ENCODE results near the gene PPTC7.

GRCh38 chr12:110600254-110600653 lies 17.1 kb upstream of the PPTC7 start:
- TF ChIP-seq YY1 (IDR thresholded peaks at IDR 0.05; ENCODE audit: low read depth) (no peak), EP300 (IDR thresholded peaks at IDR 0.05; ENCODE audit: borderline replicate concordance) (no peak), CREB1 (IDR thresholded peaks at IDR 0.05; ENCODE audit: low read depth) (no peak), MAX (IDR thresholded peaks at IDR 0.05) (no peak), USF1 (IDR thresholded peaks at IDR 0.05) (no peak)

Data from Ishikawa (cell line).